ENCODE results near the gene MICAL3. TPM values are rescaled to one million over a fixed set of nuclear protein-coding genes. Genes with fewer than 3 reads are reported as not detected.

MICAL3 gene
- polyA plus RNA-seq, 1 donor from 2014 or later = 28.1 TPM

DNA sequence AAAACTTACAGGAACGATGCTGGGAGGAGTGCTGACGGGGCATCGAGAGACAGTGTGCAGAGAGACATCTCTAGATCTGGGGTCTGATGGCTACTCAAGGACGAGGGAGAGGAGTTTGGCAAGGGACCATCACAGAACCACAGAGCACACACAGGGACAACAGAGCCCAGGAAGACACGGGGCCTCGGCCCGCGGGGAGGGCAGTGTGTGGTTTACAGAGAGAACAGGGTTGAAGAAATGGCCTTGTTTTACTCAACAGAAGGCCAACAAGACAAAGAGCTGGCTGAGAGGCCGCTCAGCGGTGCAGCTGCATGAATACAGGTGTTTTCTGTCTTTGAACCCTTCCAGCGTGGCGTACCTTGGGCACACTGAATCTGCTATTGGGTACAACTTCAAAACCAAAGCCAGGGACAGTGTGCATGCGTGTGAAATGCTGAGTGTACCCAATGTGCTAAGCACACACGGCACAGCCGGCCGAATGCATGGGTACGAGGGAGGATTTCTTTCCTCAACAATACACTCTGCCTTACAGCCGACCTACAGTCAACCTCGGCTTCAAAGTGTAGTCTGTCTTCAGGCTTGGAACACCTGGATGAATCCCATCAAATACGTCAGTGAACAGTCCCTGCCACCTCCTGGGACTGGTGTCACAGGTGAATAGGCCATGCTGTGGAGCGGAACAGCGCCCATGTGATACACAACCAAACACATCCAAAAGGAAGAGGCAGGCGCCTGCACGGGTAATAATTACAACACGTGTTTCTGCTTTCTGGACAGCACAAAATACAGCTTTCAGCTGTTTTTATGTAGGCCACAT lies 229.4 kb downstream of the MICAL3 start:
- H3K27ac ChIP-seq (ENCODE audit: low read length) = no peak overlapping the region

DNA sequence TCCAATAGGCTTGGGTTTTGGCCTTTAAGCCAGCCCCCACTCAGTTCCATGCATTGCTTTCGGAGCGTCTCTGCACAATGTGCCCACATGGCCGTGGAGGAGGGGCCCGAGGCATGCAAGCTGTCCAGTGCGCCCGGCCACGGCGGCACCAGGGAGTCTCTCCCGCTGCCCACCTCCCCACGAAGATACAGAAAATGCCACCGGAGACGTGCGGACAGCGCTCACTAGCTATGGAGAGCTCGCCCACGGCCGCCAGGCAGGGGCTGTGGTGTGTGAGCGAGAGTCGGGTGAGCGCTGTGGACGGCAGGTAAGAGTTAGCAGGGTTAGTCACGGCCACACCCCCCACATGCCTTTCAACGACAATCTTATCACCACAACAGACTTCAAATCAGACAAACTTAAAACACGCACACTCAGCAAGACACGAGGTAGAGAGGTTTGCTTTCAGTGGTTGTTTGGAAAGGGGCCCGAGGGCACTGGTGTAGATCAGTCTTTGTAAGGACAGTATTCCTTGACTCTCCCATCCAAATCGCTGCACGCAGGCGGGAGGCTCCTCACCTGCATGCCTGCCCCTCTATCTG lies 231.4 kb downstream of the MICAL3 start:
- no peak overlapping the region for H3K4me3 ChIP-seq (ENCODE audit: low read length)
- TF ChIP-seq, protein P1, sequence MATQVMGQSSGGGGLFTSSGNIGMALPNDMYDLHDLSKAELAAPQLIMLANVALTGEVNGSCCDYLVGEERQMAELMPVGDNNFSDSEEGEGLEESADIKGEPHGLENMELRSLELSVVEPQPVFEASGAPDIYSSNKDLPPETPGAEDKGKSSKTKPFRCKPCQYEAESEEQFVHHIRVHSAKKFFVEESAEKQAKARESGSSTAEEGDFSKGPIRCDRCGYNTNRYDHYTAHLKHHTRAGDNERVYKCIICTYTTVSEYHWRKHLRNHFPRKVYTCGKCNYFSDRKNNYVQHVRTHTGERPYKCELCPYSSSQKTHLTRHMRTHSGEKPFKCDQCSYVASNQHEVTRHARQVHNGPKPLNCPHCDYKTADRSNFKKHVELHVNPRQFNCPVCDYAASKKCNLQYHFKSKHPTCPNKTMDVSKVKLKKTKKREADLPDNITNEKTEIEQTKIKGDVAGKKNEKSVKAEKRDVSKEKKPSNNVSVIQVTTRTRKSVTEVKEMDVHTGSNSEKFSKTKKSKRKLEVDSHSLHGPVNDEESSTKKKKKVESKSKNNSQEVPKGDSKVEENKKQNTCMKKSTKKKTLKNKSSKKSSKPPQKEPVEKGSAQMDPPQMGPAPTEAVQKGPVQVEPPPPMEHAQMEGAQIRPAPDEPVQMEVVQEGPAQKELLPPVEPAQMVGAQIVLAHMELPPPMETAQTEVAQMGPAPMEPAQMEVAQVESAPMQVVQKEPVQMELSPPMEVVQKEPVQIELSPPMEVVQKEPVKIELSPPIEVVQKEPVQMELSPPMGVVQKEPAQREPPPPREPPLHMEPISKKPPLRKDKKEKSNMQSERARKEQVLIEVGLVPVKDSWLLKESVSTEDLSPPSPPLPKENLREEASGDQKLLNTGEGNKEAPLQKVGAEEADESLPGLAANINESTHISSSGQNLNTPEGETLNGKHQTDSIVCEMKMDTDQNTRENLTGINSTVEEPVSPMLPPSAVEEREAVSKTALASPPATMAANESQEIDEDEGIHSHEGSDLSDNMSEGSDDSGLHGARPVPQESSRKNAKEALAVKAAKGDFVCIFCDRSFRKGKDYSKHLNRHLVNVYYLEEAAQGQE (IDR thresholded peaks at IDR 0.05; ENCODE audit: borderline replicate concordance) = no peak
- TF ChIP-seq MXI1 (conservative IDR thresholded peaks at IDR 0.05; ENCODE audit: poor library complexity, severe bottlenecking) (no peak), EZH2 (IDR thresholded peaks at IDR 0.05; ENCODE audit: borderline replicate concordance, insufficient read depth, low read length, poor library complexity, severe bottlenecking) (no peak), RAD21 (conservative IDR thresholded peaks at IDR 0.05) (no peak), POLR2AphosphoS5 (IDR thresholded peaks at IDR 0.05) (no peak)
- H3K79me2 ChIP-seq (replicated peaks; ENCODE audit: insufficient read depth, low read length) = no peaks in the 10 kb centered on the region
- no peak overlapping the region for H2AFZ ChIP-seq (ENCODE audit: low read depth, low read length)
- no peaks in the 10 kb centered on the region for H3K27me3 ChIP-seq (ENCODE audit: insufficient read depth, low read depth, low read length)
- H3K9ac ChIP-seq (ENCODE audit: low read length) = no peak overlapping the region
- no peaks in the 10 kb centered on the region for H3K9me3 ChIP-seq (ENCODE audit: low read length)
- no peaks in the 10 kb centered on the region for H3K36me3 ChIP-seq (ENCODE audit: insufficient read depth, low read length)
- no peaks in the 10 kb centered on the region for H4K20me1 ChIP-seq (ENCODE audit: insufficient read depth)
- H3K27ac ChIP-seq (ENCODE audit: low read length) = no peak overlapping the region
- no peak overlapping the region for H3K4me2 ChIP-seq (ENCODE audit: low read length)
- no peaks in the 10 kb centered on the region for H3K9me2 ChIP-seq (ENCODE audit: insufficient read depth, low read length)
- H3F3A ChIP-seq (ENCODE audit: insufficient read depth, low read length, poor library complexity, severe bottlenecking) = no peaks in the 10 kb centered on the region

More for the DNA sequence above, 229.4 kb downstream of the MICAL3 start:
- Histone ChIP-seq H3K4me2 (ENCODE audit: low read length) (no peak overlapping the region), H3K36me3 (ENCODE audit: insufficient read depth, low read length) (no peaks in the 10 kb centered on the region), H3K9me3 (ENCODE audit: low read length) (no peaks in the 10 kb centered on the region), H3F3A (ENCODE audit: insufficient read depth, low read length, poor library complexity, severe bottlenecking) (no peaks in the 10 kb centered on the region), H4K20me1 (ENCODE audit: insufficient read depth) (no peaks in the 10 kb centered on the region), H3K9ac (ENCODE audit: low read length) (no peak overlapping the region), H3K79me2 (replicated peaks; ENCODE audit: insufficient read depth, low read length) (no peaks in the 10 kb centered on the region), H3K27me3 (ENCODE audit: insufficient read depth, low read depth, low read length) (no peaks in the 10 kb centered on the region), H3K4me3 (ENCODE audit: low read length) (no peak overlapping the region), H3K9me2 (ENCODE audit: insufficient read depth, low read length) (no peaks in the 10 kb centered on the region), H2AFZ (ENCODE audit: low read depth, low read length) (no peak overlapping the region)
- TF ChIP-seq, protein P1 (IDR thresholded peaks at IDR 0.05; ENCODE audit: borderline replicate concordance) = no peak
- TF ChIP-seq MXI1 (conservative IDR thresholded peaks at IDR 0.05; ENCODE audit: poor library complexity, severe bottlenecking) (no peak), SMC3 (conservative IDR thresholded peaks at IDR 0.05; ENCODE audit: poor library complexity) (no peak), EZH2 (IDR thresholded peaks at IDR 0.05; ENCODE audit: borderline replicate concordance, insufficient read depth, low read length, poor library complexity, severe bottlenecking) (no peak), POLR2AphosphoS5 (IDR thresholded peaks at IDR 0.05) (no peak), RAD21 (conservative IDR thresholded peaks at IDR 0.05) (no peak), EP300 (conservative IDR thresholded peaks at IDR 0.05; ENCODE audit: poor library complexity, severe bottlenecking) (no peak), TAF1 (IDR thresholded peaks at IDR 0.05; ENCODE audit: low read depth) (no peak)
- TF ChIP-seq, protein P2, sequence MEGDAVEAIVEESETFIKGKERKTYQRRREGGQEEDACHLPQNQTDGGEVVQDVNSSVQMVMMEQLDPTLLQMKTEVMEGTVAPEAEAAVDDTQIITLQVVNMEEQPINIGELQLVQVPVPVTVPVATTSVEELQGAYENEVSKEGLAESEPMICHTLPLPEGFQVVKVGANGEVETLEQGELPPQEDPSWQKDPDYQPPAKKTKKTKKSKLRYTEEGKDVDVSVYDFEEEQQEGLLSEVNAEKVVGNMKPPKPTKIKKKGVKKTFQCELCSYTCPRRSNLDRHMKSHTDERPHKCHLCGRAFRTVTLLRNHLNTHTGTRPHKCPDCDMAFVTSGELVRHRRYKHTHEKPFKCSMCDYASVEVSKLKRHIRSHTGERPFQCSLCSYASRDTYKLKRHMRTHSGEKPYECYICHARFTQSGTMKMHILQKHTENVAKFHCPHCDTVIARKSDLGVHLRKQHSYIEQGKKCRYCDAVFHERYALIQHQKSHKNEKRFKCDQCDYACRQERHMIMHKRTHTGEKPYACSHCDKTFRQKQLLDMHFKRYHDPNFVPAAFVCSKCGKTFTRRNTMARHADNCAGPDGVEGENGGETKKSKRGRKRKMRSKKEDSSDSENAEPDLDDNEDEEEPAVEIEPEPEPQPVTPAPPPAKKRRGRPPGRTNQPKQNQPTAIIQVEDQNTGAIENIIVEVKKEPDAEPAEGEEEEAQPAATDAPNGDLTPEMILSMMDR (IDR thresholded peaks at IDR 0.05; ENCODE audit: poor library complexity, severe bottlenecking) = no peak

Measured in neural cell (in vitro differentiated cells).